GM13976 (cell line): ENCODE data around the gene PRLR.

Source experiments
- DNase-seq: peaks from one replicate; pipeline ENCODE4 v3.0.0; 2012; ENCODE audit warnings: low spot score
- in situ Hi-C: fragments of 300-500 bp; cut with MboI; formaldehyde crosslinking; loops from one replicate; pipeline ENCODE4 v1.12.0; 2022; ENCODE audit warnings: low sequenced_read_pairs, mixed read lengths, inconsistent platforms; ENCODE audit not compliant: unreplicated experiment
- TF ChIP-seq, protein P1 (sequence below): IDR thresholded peaks from 2 replicates; pipeline ENCODE4 v1.5.1; 2012; ENCODE audit warnings: borderline replicate concordance, mild to moderate bottlenecking; ENCODE audit not compliant: insufficient read depth; ENCODE audit errors: extremely low read depth, missing control alignments, control extremely low read depth

PRLR gene

DNA sequence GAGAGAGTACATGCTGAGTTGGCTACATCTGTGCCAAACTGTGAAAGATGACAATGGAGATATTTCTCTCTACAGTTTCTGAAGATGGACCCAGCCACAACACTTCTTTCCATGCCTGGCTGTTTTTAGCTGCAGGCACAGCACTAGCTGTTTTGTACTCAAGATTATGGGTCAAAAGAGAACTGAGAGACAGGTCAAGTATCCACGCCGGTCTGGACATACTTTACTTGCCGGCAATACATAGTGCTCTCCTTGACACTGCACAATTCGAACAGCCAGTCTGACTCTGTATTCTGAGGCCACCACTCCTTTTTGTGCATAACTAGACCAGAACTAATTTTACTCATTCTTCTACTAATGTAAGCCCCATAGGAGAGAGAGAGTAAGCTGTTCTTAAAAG lies 2.6 kb downstream of the PRLR start:
- in situ Hi-C loops: no loop called here
- TF ChIP-seq, protein P1, sequence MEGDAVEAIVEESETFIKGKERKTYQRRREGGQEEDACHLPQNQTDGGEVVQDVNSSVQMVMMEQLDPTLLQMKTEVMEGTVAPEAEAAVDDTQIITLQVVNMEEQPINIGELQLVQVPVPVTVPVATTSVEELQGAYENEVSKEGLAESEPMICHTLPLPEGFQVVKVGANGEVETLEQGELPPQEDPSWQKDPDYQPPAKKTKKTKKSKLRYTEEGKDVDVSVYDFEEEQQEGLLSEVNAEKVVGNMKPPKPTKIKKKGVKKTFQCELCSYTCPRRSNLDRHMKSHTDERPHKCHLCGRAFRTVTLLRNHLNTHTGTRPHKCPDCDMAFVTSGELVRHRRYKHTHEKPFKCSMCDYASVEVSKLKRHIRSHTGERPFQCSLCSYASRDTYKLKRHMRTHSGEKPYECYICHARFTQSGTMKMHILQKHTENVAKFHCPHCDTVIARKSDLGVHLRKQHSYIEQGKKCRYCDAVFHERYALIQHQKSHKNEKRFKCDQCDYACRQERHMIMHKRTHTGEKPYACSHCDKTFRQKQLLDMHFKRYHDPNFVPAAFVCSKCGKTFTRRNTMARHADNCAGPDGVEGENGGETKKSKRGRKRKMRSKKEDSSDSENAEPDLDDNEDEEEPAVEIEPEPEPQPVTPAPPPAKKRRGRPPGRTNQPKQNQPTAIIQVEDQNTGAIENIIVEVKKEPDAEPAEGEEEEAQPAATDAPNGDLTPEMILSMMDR: no peak
- DNase-seq: no peak

DNA sequence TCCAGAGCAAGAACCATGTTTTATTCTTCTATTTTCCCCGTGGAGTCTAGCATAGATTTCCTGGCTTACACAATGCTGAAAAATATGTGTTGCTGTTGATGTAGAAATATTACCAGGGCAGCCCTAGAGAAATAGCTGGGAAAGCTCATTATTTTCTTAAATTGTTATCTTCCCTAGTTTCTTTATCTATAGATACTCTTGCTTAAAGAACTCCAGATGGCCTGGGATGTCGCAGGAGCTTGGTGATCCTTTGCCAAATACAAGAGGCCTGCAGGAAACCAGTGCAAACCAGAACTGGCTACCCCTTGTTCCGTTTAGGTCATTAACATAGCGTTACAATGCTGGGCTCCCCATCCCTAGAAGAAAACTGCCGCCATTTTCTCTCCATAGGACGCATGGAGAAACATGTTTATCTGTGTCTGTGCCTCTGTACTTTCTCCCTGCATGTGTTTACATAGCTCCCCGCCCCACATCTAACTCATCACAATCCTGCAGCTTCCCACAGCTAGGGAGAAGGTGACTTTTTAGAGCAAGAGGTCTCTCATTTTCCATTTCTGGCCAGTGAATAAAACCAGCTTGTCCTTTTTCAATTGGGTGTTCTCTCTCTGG lies 6.4 kb downstream of the PRLR start:
- no peak for DNase-seq
- in situ Hi-C loops: no loop called here
- TF ChIP-seq, protein P1: no peak

DNA sequence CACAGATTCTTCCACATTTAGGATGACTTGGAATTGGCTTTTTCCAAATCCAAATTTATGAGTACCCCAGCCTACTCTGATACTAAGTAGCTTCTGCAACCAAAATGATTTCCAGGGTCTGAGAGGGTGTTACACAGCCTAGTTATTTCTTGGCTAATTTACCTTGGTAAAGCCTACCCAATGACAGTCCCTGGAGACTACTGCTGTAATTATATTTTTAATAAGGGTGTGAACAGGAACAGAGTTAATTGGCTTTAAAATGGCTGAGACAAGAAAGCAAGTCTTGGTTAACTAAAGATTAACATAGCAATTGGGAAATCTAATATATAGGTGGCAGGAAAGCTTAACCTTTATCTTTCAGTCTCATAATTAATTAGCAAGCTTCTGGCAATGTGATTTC lies 9.3 kb downstream of the PRLR start:
- TF ChIP-seq, protein P1: no peak
- in situ Hi-C loops: no loop called here
- DNase-seq: no peak

DNA sequence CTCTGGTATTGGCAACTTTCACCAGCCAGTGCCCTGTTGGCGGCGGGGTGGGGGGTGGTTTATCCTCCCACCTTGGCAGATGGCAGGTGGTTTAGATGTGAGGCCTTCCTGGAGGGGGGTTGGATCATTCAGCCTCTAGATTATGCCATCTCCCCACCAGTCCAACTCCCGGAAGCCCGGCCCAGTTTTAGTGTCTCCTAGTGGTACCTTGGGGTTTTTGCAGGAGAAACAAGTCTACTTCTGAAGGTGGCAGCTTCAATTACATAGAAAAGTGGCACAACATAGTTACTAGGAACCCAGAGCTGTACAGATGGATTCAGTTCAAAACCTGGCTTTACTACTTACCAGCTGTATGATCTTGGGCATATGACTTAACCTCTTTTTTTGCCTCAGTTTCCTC lies 11.3 kb downstream of the PRLR start:
- in situ Hi-C loops: no loop called here
- TF ChIP-seq, protein P1: no peak
- no peak for DNase-seq

DNA sequence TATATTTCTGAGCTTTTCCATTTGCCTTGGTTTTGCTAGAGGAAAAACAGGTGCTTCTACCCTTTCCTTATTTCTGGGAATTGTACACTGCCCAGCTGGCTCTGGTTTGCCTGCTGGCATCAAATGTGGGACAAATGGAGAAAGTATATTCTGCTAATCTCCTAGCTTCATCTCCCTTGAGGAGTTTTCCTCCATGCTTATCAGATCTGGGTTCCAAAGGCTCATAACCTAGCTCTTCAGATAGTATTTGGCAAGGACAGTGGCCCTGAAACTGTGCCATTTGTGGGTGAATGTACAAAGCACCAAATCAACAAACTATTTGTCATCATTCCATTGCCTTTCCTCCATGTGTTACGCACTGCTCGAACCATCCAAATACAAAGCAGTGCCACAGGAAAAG lies 16.2 kb downstream of the PRLR start:
- in situ Hi-C loops: no loop called here
- DNase-seq: no peak
- TF ChIP-seq, protein P1: no peak

DNA sequence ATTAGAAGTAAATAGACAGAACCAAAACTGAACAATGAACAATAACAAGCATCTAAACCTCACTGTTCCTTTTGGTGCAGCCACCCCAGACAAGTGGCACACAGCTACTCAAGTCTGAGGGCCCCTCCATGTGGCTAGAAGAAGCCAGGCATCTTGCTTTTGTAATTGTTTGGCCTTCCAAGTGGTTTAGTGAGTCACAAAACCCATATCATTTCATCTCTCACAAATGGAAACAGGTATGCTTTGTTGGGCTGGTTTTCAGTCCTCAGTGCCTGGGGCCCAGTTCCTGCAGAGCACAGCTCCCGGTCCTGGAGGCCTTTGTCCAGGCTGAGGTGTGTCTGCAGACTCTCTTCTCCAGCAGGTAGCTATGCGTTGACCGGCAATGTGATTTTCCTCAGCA lies 16.7 kb downstream of the PRLR start:
- no peak for DNase-seq
- TF ChIP-seq, protein P1: no peak
- in situ Hi-C loops: no loop called here
